Measurements from ENCODE around the gene HBB.

- TF ChIP-seq CTCF (IDR thresholded peaks at IDR 0.05 in 4 of 5, conservative IDR thresholded peaks at IDR 0.05 in 1 of 5) (no peak), POLR2A (IDR thresholded peaks at IDR 0.05) (no peak)
These were observed 47.5 kb upstream of the HBB start for GRCh38 chr11:5274395-5274794.
